GM13977 (cell line): ENCODE results near the gene C1orf87.

Experiments used
- DNase-seq: peaks from one replicate; pipeline ENCODE4 v3.0.0; 2012; ENCODE audit warnings: low spot score
- CTCF ChIP-seq: IDR thresholded peaks from 2 replicates; pipeline ENCODE4 v1.5.1; 2012; ENCODE audit warnings: mild to moderate bottlenecking, control low read depth; ENCODE audit not compliant: insufficient read depth; ENCODE audit errors: extremely low read depth, missing control alignments
- in situ Hi-C: fragments of 300-500 bp; cut with MboI; formaldehyde crosslinking; loops from one replicate; pipeline ENCODE4 v1.12.0; 2022; ENCODE audit warnings: low sequenced_read_pairs, low pct_unique_long_range_greater_than_20kb, mixed read lengths, inconsistent platforms; ENCODE audit not compliant: unreplicated experiment

C1orf87 gene

GRCh38 chr1:59978511-59978910 is 95.1 kb downstream of the C1orf87 start:
- no peak for DNase-seq
- in situ Hi-C loops, result no loop called here

GRCh38 chr1:59978026-59978425 is 95.5 kb downstream of the C1orf87 start:
- in situ Hi-C loops, result no loop called here
- no peak for TF ChIP-seq CTCF

More at GRCh38 chr1:59978511-59978910, 95.1 kb downstream of the C1orf87 start:
- TF ChIP-seq CTCF, result no peak

GRCh38 chr1:59977075-59977410 is 96.5 kb downstream of the C1orf87 start:
- in situ Hi-C loops, result no loop called here
- peak; percentile 1 for TF ChIP-seq CTCF
- DNase-seq, result no peak

More at GRCh38 chr1:59978026-59978425, 95.5 kb downstream of the C1orf87 start:
- DNase-seq, result no peak

GRCh38 chr1:59976194-59977074 is 97.1 kb downstream of the C1orf87 start:
- peak; percentile 86 for TF ChIP-seq CTCF
- in situ Hi-C loops, result no loop called here
- DNase-seq, result peak; percentile 65

GRCh38 chr1:59973719-59974118 is 99.9 kb downstream of the C1orf87 start:
- no peak for TF ChIP-seq CTCF
- no peak for DNase-seq
- in situ Hi-C loops, result no loop called here

- in situ Hi-C loops, result no loop called here
- no peak for DNase-seq
Observed at GRCh38 chr1:59972216-59972927, 101.2 kb downstream of the C1orf87 start.

More at GRCh38 chr1:59972216-59972927, 101.2 kb downstream of the C1orf87 start:
- TF ChIP-seq CTCF, result no peak
